ENCODE data around the gene HSF4.

Gene HSF4

DNA sequence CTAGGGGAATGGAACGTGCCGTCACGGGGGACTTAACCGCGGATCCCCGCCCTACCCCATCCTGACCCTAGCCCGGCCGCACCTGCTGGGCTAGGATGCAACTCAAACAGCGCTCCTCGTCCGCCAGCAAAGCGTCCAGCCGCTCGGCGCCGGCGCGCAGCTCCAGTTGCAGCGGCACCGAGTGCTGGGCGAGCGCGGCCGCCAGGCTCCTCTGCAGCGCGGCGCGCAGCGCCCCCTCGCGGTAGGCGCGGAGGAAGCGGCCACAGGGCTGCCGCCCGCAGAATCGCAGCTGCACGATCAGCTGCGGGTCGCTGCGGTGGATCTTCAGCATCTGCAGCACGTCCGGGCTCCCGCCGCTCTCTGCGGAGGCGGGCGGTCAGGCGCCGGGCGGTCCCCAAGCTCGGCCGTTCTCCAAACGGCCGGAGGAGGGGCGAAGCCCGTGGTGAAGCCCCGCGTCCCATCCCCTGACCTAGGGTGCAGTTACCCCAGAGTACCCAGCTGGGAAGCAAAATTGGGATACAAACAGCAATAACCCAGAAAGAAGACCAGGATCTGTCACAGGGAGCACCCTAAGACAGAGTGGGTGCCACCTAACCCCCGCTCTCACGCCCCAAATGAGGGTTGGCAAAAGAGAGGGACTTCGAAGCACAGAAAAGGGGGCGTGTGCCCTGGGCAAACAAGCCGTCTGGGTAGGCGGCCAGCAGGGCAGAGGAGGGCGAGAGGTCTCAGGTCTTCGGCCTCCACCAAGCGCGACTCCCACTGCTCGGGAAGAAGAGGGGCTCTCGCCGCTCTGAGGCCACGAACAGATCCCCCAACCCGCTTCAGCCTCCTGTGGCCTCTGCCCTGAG lies 9.0 kb upstream of the HSF4 start:
- no peak for TF ChIP-seq Cebpa-rat (IDR thresholded peaks at IDR 0.05)
- Histone ChIP-seq H3K27ac (no peak overlapping the region), H3K4me1 (peaks cover 31 to 56% (median 39%) of the 10 kb centered on the region in 10 experiments), H3K36me3 (peaks cover 0 to 10% (median 0%) of the 10 kb centered on the region in 11 experiments; a peak in 2 of 22 replicates), H3K9ac (0 out of 22 replicates have a peak overlapping the region, but pooled peaks of 1 of the 11 experiments have one; percentile 7), H3K4me3 (no peak overlapping the region), H3K4me2 (peak overlapping the region; percentile 52 to 88 (median 71)), H4K20me1 (peaks cover 61 to 89% (median 79%) of the 10 kb centered on the region in 11 experiments), H3K9me3 (replicated peaks in 1 of 11) (no peaks in the 10 kb centered on the region), H3K27me3 (peaks cover 13 to 47% (median 35%) of the 10 kb centered on the region in 11 experiments)

DNA sequence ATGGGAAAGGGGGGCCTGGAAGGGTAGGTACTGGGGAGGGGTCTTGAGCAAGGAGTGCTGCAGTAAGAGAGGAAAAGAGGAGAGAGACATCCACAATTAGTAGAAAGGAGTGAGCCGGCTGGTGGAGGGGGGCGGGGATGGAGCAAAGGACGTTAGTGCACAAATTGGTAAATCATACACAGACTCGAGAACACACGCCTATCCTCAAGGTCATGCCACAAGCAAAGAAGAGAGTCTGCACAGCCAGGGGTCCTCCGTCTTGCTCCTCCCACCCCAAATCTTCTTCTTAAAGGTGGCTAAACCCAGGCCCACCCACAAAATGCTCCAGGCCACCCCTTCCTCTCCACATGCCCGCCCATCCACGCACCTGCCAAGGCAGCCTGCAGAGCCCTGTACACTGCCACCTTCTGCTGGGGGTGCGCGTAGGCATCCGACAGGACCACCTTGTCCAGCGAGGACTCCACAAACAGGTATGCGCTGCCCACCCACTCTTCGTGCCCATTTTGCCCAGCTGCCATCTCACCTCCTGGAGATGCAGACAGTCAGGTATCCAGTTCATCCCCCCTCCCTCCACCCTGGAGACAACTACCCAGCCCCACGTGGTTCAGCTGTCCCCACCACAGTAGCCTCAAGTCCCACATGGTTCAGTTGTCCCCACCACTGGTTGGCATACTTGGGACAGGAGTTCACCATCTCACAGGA lies 8.3 kb upstream of the HSF4 start:
- Histone ChIP-seq H3K9ac (no peak overlapping the region), H4K20me1 (peaks cover 54 to 84% (median 72%) of the 10 kb centered on the region in 11 experiments), H3K27ac (no peak overlapping the region), H3K4me1 (peaks cover 29 to 54% (median 36%) of the 10 kb centered on the region in 10 experiments), H3K36me3 (peaks cover 0 to 10% (median 0%) of the 10 kb centered on the region in 11 experiments; a peak in 2 of 22 replicates), H3K9me3 (replicated peaks in 1 of 11) (no peaks in the 10 kb centered on the region), H3K4me2 (peak overlapping the region in 8 of 11 experiments; percentile 7 to 81 (median 70); a peak in 13 of 22 replicates), H3K4me3 (no peak overlapping the region), H3K27me3 (peaks cover 7 to 44% (median 31%) of the 10 kb centered on the region in 11 experiments)
- no peak for TF ChIP-seq Cebpa-rat (IDR thresholded peaks at IDR 0.05)

DNA sequence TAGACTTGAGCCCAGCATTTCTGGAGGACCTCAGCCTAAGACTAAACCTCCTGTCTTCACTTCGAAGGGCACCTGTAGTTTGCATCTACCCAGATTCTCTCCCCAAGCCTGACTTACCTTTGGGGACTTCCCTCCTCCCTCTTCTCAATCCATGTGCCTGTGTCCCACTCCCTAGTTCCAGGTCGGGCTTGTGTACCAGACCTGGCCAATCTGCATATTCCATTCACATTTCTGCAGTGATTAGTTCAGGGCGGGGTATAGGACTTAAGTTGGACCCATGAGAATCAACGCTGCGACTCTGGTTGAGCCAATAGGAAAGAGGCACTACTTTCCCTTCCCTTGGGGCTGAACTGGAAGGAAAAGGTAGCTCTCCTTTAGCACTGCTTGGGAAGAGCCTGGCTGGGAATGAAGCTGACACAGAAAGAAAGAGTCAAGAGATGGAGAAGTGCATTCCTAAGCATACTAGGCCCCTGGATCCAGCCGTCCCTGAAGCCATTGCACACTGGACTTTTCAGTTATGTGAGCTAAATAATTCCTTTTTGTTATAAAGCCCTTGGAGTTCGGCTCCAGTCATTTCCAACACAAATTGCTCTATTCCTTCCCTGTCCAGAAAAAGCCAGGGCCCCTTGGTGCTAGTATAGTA lies 7.3 kb upstream of the HSF4 start:
- H3K27ac ChIP-seq: no peak overlapping the region
- H3K36me3 ChIP-seq: peaks cover 0 to 10% (median 0%) of the 10 kb centered on the region in 11 experiments; a peak in 2 of 22 replicates
- H3K27me3 ChIP-seq: peaks cover 11 to 44% (median 31%) of the 10 kb centered on the region in 11 experiments
- H3K9me3 ChIP-seq (replicated peaks in 1 of 11): no peaks in the 10 kb centered on the region
- no peak for TF ChIP-seq Cebpa-rat (IDR thresholded peaks at IDR 0.05)
- H3K4me3 ChIP-seq: no peak overlapping the region
- H4K20me1 ChIP-seq: peaks cover 53 to 84% (median 73%) of the 10 kb centered on the region in 11 experiments
- H3K4me1 ChIP-seq: peaks cover 36 to 59% (median 43%) of the 10 kb centered on the region in 10 experiments
- H3K4me2 ChIP-seq: peak overlapping the region in 7 of 11 experiments; percentile 2 to 100 (median 96); a peak in 5 of 22 replicates
- H3K9ac ChIP-seq: no peak overlapping the region

DNA sequence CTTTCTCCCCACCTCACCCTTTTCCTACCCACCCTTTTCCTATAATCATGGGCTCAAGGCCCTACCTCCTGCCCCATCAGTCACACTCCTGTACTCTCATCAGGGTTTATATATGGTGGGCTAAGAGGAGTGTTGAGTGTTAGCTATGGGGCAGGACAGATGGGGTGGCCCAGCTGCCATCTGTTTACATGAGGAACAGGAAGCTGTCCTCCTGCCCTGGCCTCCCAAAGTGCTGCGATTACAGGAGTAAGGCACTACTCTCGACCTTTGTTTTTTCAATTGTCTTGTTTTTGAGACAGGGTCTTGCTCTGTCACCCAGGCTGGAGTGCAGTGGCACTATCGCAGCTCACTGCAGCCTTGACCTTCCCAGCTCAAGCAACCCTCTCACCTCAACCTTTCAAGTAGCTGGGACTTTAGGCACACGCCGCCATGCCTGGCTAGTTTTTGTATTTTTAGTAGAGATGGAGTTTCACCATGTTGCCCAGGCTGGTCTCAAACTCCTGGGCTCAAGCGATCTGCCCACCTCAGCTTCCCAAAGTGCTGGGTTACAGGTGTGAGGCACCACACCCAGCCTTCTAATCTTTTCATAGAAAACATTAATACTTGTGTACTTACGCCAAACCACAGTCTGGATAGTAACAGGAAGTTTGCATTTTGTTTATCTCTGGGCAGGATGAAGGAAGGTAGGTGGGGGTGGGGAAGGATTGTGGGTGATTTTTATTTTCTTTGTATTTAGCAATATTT lies 6.5 kb upstream of the HSF4 start:
- TF ChIP-seq Cebpa-rat (IDR thresholded peaks at IDR 0.05): no peak
- Histone ChIP-seq H3K9me3 (replicated peaks in 1 of 11) (no peaks in the 10 kb centered on the region), H4K20me1 (peaks cover 57 to 84% (median 74%) of the 10 kb centered on the region in 11 experiments), H3K4me3 (peak overlapping the region in 6 of 10 experiments; percentile 77 to 97 (median 94); a peak in 6 of 20 replicates), H3K4me1 (peaks cover 43 to 67% (median 51%) of the 10 kb centered on the region in 10 experiments), H3K4me2 (peak overlapping the region; percentile 80 to 100 (median 97)), H3K9ac (peak overlapping the region in 2 of 11 experiments; percentile 80 to 84; a peak in 2 of 22 replicates), H3K27me3 (peaks cover 20 to 44% (median 32%) of the 10 kb centered on the region in 11 experiments), H3K27ac (peak overlapping the region in 1 of 11 experiments; percentile 72; a peak in 1 of 22 replicates), H3K36me3 (peaks cover 0 to 10% (median 0%) of the 10 kb centered on the region in 11 experiments; a peak in 2 of 22 replicates)

DNA sequence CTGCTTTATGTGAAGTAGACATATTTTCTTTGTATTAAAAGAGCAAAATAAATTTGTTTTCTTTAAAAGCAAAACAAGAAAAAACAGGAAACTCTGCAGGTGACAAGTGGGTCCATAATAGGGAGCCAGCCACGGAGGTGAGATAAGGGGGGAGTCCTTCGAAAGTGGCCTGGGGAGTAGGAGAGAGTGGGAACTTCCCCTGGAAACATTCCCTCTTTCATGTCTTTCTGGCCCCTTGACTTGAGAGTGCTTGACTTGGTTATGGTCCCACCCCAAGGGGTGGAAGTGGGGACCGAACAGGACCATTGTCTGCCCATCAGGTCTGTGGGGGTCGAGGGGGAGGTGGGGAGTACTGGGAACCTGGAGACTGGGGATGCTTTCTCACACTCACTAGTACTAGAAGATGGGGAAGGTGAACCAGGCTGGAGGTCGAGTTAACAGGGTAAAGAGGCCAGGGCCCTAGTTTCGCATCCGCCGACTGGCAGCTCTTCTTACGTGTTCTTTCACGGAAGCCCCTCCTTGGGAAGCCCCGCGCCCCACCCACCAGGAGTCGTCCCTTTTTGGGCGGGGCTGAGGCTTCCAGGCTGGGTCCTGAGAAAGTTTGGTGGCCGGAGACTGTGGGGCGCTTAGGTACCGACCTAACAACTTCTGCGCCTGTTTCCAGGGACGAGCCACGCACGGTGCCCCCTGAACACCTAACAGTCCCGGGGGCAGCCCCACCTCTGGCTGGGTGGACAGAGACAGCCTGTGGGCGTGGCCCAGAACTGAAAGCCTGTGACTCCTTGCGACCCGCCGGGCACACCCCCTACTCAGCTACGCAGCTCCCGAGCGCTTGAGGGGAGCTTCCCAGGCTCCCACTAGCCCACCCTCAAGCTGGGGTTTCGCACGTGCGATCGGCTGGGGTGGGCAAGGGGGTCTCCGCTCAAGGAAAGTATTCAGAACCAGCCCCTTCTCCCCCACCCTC lies 5.6 kb upstream of the HSF4 start:
- TF ChIP-seq Cebpa-rat (IDR thresholded peaks at IDR 0.05): no peak
- Histone ChIP-seq H3K27me3 (peaks cover 28 to 50% (median 39%) of the 10 kb centered on the region in 11 experiments), H3K27ac (peak overlapping the region; percentile 55 to 76 (median 68); a peak in 21 of 22 replicates), H3K4me2 (peak overlapping the region; percentile 80 to 100 (median 97)), H3K9ac (peak overlapping the region; percentile 71 to 89 (median 81)), H3K4me3 (peak overlapping the region; percentile 77 to 97 (median 92)), H3K36me3 (peaks cover 0 to 7% (median 0%) of the 10 kb centered on the region in 11 experiments; a peak in 2 of 22 replicates), H3K4me1 (peaks cover 51 to 75% (median 59%) of the 10 kb centered on the region in 10 experiments), H4K20me1 (peaks cover 61 to 84% (median 81%) of the 10 kb centered on the region in 11 experiments), H3K9me3 (replicated peaks in 1 of 11) (no peaks in the 10 kb centered on the region)

DNA sequence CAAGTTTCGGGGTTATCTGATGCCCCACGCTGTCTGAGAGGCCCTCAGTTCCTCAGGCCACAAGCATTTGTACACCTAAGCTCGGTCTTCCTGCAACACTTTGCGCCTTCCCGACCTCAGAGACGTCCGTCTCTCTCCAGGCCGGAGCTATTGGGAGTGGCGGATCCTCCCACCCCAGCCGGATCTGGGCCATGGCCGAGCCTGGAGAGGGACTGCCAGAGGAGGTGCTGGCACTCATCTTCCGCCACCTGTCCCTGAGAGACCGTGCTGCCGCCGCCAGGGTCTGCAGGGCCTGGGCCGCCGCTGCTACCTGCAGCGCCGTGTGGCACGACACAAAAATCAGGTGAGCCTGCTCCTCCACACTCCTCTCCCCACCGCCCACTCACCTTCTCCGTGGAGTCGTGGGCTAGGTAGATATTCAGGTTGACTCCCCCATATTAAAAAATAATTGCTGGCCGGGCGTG lies 2.9 kb upstream of the HSF4 start:
- H3K4me1 ChIP-seq: peaks cover 46 to 73% (median 58%) of the 10 kb centered on the region in 10 experiments
- peaks cover 53 to 60% (median 57%) of the 10 kb centered on the region in 11 experiments for H3K27me3 ChIP-seq
- no peaks in the 10 kb centered on the region for H3K36me3 ChIP-seq
- H3K4me3 ChIP-seq: peak overlapping the region in 6 of 10 experiments; percentile 77 to 97 (median 94); a peak in 10 of 20 replicates
- no peaks in the 10 kb centered on the region for H3K9me3 ChIP-seq (replicated peaks in 1 of 11)
- no peak for TF ChIP-seq Cebpa-rat (IDR thresholded peaks at IDR 0.05)
- H3K4me2 ChIP-seq: peak overlapping the region; percentile 87 to 100 (median 97)
- no peak overlapping the region for H3K27ac ChIP-seq
- H4K20me1 ChIP-seq: peaks cover 38 to 74% (median 70%) of the 10 kb centered on the region in 11 experiments
- H3K9ac ChIP-seq: no peak overlapping the region; a peak in 2 of 22 replicates

All from BLaER1 treated with 17β-estradiol and CSF1 and Interleukin-3, amounts not matched to agents 10 nM and 100 nM (cell line).